ENCODE measurements around the gene ADGRG1. TPM values are rescaled to one million over a fixed set of nuclear protein-coding genes. Genes with fewer than 3 reads are reported as not detected.

ADGRG1 gene
- total and polyA plus RNA-seq, 12 donors, result 1.8 to 69.9 (median 41.4) TPM

DNA sequence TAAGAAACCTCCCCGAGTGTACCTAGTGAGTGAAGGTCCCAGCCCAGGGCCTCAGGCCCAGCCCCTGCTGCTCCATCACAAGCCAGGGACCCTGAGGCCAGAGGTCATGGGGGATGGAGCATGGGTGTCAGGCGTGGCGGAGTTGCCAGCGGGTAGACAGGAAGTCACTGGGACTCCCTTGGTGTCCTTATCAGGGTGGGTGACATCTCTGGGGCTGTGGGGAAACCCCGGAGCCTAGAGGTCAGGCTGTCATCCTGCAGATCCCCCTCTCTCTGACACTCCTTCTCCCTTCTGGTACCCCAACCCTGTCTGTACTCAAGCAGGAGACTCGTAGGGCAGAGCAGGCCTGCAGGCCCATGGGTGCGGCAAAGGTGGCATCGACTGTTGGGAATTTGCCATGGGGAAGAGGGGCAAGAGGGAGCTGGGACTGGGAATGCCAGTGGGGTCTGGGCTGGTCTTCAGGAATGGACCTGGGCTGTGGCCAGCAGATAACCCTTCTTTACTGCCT is 10.8 kb upstream of the ADGRG1 start:
- 78 to 95% (median 92%) methylated on average over 4 to 8 of the region's 8 CpGs for WGBS, 4 donors
- Histone ChIP-seq H3K36me3 (replicated peaks in 1 of 2) (no peaks in the 10 kb centered on the region), H3K27ac (no peak overlapping the region), H3K4me3 (no peak overlapping the region), H3K4me1 (replicated peaks in 1 of 2) (peaks cover 5% of the 10 kb centered on the region in 2 donors), H3K27me3 (no peaks in the 10 kb centered on the region), H3K9me3 (replicated peaks in 1 of 3) (no peaks in the 10 kb centered on the region)
- intact Hi-C loops (cut with DNase I), result no loop called here
- TF ChIP-seq, protein P1, sequence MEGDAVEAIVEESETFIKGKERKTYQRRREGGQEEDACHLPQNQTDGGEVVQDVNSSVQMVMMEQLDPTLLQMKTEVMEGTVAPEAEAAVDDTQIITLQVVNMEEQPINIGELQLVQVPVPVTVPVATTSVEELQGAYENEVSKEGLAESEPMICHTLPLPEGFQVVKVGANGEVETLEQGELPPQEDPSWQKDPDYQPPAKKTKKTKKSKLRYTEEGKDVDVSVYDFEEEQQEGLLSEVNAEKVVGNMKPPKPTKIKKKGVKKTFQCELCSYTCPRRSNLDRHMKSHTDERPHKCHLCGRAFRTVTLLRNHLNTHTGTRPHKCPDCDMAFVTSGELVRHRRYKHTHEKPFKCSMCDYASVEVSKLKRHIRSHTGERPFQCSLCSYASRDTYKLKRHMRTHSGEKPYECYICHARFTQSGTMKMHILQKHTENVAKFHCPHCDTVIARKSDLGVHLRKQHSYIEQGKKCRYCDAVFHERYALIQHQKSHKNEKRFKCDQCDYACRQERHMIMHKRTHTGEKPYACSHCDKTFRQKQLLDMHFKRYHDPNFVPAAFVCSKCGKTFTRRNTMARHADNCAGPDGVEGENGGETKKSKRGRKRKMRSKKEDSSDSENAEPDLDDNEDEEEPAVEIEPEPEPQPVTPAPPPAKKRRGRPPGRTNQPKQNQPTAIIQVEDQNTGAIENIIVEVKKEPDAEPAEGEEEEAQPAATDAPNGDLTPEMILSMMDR (IDR thresholded peaks at IDR 0.05), result no peak
- no peak for TF ChIP-seq POLR2A (IDR thresholded peaks at IDR 0.05)
- DNase-seq, result peak in 4 of 7 donors; percentile 0 to 18 (median 12)

DNA sequence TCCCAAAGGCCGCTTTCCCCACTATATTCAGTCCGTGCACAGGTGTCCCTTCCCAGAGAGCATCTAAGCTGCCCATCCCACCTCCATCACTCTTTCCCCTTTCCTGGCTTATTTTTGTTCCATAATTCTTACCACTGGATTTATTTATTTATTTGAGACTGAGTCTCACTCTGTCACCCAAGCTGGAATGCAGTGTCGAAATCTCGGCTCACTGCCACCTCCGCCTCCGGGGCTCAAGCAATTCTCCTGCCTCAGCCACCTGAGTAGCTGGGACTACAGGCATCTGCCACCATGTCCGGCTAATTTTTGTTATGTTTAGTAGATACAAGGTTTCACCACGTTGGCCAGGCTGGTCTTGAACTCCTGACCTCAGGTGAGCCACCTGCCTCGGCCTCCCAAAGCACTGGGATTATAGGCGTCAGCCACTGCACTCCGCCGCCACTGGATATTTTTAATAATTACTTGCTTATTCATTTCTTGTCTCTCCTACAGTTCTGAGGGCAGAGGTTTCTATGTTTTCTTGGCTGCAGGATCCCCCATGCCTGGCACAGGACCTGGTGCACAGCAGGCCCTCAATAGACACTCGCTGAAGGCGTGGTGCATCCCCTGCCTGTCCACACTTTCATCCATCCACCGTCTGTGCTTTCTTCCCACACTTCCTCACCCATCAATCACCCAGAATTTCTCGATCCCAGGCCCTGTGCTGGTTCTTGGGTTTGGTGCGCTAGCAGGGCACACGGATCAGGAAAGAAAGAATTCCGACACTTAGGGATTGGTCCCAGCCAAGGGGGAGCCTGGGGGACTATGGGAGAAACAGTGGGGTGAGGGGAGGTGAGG is 9.9 kb upstream of the ADGRG1 start:
- peak in 4 of 7 donors; percentile 10 to 14 (median 12) for DNase-seq
- Histone ChIP-seq H3K4me1 (replicated peaks in 1 of 2) (peaks cover 11 to 14% of the 10 kb centered on the region in 2 donors), H3K9me3 (replicated peaks in 1 of 3) (no peaks in the 10 kb centered on the region), H3K27me3 (no peaks in the 10 kb centered on the region), H3K36me3 (replicated peaks in 1 of 2) (no peaks in the 10 kb centered on the region), H3K4me3 (no peak overlapping the region), H3K27ac (no peak overlapping the region)
- no peak for TF ChIP-seq POLR2A (IDR thresholded peaks at IDR 0.05)
- TF ChIP-seq, protein P1 (IDR thresholded peaks at IDR 0.05), result no peak
- intact Hi-C loops (cut with DNase I), result no loop called here
- WGBS, 4 donors, result 88 to 95% (median 90%) methylated on average over 19 of the region's 19 CpGs

DNA sequence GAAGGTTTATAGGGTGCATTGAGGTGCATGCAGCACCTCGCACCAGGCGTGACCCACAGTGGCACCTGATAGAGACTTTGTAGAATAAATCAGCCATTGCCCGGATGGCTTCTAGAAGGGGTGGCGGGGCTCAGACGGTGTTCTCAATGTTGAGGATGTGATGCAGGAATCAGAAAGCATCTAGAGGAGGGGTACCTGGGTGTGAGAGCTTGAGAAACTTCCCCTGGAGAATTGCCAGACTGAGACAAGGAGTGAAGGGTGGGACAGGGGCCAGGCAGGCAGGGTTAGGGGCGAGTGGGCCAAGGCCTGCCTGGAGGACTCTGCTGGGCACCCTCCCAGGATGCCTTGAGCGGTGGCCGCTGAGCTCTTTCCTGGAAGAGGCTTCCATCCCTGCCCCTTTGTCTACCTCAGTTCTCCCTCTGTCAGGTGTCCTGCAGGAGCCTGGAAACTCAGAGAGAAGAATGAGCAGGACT is 9.3 kb upstream of the ADGRG1 start:
- H3K36me3 ChIP-seq (replicated peaks in 1 of 2), result no peaks in the 10 kb centered on the region
- H3K4me1 ChIP-seq (replicated peaks in 1 of 2), result peaks cover 11 to 20% of the 10 kb centered on the region in 2 donors
- H3K27ac ChIP-seq, result no peak overlapping the region
- intact Hi-C loops (cut with DNase I), result no loop called here
- no peak for TF ChIP-seq POLR2A (IDR thresholded peaks at IDR 0.05)
- TF ChIP-seq, protein P1 (IDR thresholded peaks at IDR 0.05), result no peak
- H3K4me3 ChIP-seq, result no peak overlapping the region
- DNase-seq, result peak in 4 of 7 donors; percentile 1 to 17 (median 4)
- H3K27me3 ChIP-seq, result no peaks in the 10 kb centered on the region
- WGBS, 4 donors, result 82 to 90% (median 88%) methylated on average over 8 of the region's 8 CpGs
- no peaks in the 10 kb centered on the region for H3K9me3 ChIP-seq (replicated peaks in 1 of 3)

DNA sequence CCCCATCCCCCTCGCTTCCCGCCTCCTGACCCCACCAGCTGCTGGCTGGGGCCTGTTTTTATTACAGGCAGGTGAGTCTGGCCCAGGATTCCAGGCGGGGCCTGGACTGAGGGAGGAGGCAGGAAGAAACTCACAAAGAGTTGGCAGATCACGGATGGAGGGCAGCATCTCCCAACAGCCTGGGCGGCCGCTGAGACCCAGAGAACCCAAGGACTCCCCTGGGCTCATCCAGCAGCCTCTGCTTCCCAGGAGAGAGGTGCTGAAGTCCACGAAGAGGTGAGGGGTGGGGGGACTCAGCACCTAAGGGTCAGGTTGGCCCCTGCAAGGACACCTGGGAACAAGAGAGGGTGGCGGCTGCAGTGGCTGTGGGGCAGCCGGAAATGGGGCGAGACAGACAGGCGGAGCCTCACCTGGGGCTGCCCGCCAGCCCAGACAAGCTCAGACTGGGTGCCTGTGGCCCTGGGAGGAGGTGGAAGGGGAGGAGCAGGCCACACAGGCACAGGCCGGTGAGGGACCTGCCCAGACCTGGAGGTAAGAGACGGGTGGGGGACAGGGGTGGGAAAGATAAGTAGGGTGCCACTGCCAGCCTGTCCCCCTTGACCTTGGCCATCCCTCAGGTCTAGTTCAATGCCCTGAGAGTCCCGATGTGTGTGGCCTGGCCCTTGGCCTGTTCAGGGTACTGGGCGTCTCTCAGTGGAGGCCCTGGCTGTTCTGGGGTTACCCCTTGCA is 8.7 kb upstream of the ADGRG1 start:
- no peaks in the 10 kb centered on the region for H3K9me3 ChIP-seq (replicated peaks in 1 of 3)
- intact Hi-C loops (cut with DNase I), result no loop called here
- H3K4me1 ChIP-seq (replicated peaks in 1 of 2), result peaks cover 13 to 26% of the 10 kb centered on the region in 2 donors
- no peak overlapping the region for H3K4me3 ChIP-seq
- H3K27me3 ChIP-seq, result no peaks in the 10 kb centered on the region
- no peak for TF ChIP-seq POLR2A (IDR thresholded peaks at IDR 0.05)
- TF ChIP-seq, protein P1 (IDR thresholded peaks at IDR 0.05), result no peak
- 88 to 97% (median 92%) methylated on average over 5 to 16 of the region's 16 CpGs for WGBS, 4 donors
- H3K27ac ChIP-seq, result no peak overlapping the region
- peak in 4 of 7 donors; percentile 4 to 14 (median 10) for DNase-seq
- no peaks in the 10 kb centered on the region for H3K36me3 ChIP-seq (replicated peaks in 1 of 2)
